ENCODE data around the gene C1QL4. TPM values are rescaled to one million over a fixed set of nuclear protein-coding genes. Genes with fewer than 3 reads are reported as not detected.

The C1QL4 gene
- total RNA-seq, 1 donor from 2014 or later = not detected

DNA sequence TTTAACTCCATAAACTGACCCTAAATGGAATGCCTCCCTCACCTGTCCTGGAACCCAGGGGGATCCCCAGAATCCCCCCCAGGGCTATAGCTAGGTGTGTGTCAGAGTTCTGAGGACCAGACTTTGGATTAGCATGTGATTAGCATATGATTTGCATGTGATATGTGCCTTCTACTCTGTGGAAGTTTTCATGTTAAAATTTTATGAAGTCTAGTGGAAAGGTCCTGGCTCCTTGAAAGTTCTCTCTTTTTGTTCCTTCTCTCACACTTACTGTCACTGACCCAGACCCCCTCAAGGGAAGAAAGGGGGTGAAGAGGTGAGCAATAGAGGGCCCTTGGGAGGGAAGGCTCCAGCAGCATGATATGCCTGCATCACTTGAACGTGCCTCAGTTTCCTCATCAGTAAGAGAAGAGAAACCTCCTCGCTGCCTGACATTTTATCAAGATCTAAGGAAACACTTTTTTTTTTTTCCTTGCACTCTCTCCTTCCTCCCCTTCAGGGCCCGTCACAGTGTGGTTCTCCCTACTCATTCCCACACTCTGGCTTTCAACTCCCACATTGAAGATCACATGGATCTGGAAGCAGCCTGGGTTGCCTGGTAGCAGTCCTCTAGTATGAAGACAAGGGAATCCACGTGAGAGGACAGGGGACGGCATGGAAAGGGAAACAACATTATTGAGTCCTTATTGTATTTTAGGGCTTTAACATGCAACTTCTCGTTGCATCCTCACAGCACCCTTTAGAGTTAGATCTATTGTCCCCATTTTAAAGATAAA lies 3.3 kb upstream of the C1QL4 start:
- H3K36me3 ChIP-seq = no peaks in the 10 kb centered on the region
- H3K4me3 ChIP-seq = no peak overlapping the region
- H3K27me3 ChIP-seq (ENCODE audit: low read depth) = peaks cover 84% of the 10 kb centered on the region
- H3K4me1 ChIP-seq = peaks cover 45% of the 10 kb centered on the region
- ATAC-seq = no peak
- H3K9me3 ChIP-seq = no peaks in the 10 kb centered on the region
- no peak for DNase-seq
- TF ChIP-seq, protein P1, sequence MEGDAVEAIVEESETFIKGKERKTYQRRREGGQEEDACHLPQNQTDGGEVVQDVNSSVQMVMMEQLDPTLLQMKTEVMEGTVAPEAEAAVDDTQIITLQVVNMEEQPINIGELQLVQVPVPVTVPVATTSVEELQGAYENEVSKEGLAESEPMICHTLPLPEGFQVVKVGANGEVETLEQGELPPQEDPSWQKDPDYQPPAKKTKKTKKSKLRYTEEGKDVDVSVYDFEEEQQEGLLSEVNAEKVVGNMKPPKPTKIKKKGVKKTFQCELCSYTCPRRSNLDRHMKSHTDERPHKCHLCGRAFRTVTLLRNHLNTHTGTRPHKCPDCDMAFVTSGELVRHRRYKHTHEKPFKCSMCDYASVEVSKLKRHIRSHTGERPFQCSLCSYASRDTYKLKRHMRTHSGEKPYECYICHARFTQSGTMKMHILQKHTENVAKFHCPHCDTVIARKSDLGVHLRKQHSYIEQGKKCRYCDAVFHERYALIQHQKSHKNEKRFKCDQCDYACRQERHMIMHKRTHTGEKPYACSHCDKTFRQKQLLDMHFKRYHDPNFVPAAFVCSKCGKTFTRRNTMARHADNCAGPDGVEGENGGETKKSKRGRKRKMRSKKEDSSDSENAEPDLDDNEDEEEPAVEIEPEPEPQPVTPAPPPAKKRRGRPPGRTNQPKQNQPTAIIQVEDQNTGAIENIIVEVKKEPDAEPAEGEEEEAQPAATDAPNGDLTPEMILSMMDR (IDR thresholded peaks at IDR 0.05) = no peak
- H3K27ac ChIP-seq = no peak overlapping the region
- intact Hi-C loops (cut with DNase I) = no loop called here

DNA sequence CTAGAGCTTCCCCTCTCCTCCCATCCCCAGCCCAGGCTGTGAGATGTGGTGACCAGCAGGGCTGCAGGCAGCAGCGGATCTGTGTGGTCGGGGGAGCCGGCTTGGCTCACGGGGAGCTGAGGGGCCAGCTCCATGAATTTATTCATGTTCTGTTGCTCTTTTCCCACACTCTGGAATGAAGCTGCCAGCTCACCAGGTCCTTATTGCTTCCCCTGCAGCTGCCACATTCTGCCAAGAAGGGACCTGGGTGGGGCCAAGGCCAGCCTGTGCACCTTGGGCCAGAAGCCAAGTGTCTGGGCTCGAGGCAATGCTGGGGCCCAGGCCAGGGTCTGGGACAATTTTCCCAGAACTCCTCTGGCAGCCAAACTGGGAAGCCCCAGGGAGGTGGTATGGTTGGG lies 2.5 kb upstream of the C1QL4 start:
- Histone ChIP-seq H3K9me3 (no peaks in the 10 kb centered on the region), H3K4me3 (no peak overlapping the region), H3K27me3 (ENCODE audit: low read depth) (peaks cover 84% of the 10 kb centered on the region), H3K4me1 (peaks cover 38% of the 10 kb centered on the region), H3K27ac (no peak overlapping the region), H3K36me3 (no peaks in the 10 kb centered on the region)
- ATAC-seq (no peak), DNase-seq (no peak)
- intact Hi-C loops (cut with DNase I) = no loop called here
- TF ChIP-seq, protein P1 (IDR thresholded peaks at IDR 0.05) = no peak

DNA sequence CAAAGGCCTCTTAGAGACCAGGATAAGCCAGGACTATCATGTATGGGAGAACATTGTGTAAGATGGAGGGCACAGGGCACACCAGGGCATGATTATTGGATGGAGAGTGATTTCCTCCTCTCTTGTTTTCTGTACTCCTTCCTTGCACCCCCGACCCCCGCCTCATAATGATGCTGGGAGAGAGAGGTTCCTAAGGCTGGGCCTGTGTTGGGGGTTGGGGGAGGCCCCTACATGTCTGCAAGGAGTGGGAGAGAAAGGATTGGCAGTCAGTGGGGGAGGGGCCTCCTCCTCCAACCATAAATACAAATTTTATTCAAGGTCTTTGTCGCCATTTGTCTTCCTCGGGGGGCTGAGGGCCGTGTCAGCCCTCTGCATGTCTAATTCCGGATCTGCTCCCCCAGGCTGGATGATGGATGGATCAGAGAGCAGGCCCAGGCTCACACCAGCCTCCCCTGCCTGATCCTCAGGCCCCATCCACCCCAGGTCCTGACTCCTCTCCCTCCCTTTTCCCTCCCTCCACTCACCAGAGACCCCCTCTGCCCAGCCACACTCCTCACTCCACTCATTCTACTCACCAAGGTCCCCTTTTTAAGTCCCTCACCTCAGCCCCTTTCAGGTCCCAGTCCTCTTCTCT lies 2.0 kb upstream of the C1QL4 start:
- H3K27me3 ChIP-seq (ENCODE audit: low read depth) = peaks cover 84% of the 10 kb centered on the region
- H3K4me3 ChIP-seq = no peak overlapping the region
- no peaks in the 10 kb centered on the region for H3K9me3 ChIP-seq
- no peaks in the 10 kb centered on the region for H3K36me3 ChIP-seq
- intact Hi-C loops (cut with DNase I) = no loop called here
- TF ChIP-seq, protein P1 (IDR thresholded peaks at IDR 0.05) = no peak
- ATAC-seq (no peak), DNase-seq (no peak)
- no peak overlapping the region for H3K27ac ChIP-seq
- peaks cover 37% of the 10 kb centered on the region for H3K4me1 ChIP-seq

DNA sequence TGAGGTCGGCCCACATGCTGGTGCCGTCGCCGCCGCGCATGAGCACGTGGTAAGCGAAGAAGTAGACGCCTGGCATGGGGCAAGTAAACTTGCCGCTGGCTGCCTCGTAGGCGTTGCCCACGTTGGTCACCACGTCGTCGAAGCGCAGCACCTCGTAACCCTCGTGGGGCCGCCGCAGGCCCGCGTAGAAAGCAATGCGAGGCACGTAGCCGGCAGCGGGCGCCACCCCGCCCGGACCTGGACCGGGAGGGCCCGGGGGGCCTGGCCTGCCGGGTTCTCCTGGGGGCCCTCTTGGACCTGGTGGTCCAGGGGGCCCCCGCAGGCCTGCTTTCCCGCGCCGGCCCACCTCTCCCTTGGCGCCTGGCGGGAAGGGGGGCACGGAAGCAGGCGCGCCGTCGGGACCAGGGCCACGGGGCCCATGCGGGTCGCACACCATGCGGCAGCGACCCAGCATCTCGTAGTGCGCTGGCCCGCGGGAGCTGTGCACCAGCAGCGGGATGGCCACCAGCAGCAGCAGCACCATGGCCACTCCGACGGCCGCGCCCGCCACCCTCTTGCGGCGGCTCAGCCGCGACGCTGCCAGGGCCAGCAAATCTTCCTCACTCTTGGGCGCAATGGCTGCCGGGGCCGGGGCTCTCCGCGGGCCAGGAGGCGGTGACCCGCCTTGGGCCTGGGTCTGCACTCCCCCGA lies 888 bp downstream of the C1QL4 start:
- H3K4me1 ChIP-seq = peaks cover 23% of the 10 kb centered on the region
- ATAC-seq (no peak), DNase-seq (no peak)
- H3K27me3 ChIP-seq (ENCODE audit: low read depth) = peaks cover 75% of the 10 kb centered on the region
- H3K9me3 ChIP-seq = no peaks in the 10 kb centered on the region
- no peak overlapping the region for H3K27ac ChIP-seq
- intact Hi-C loops (cut with DNase I) = no loop called here
- no peaks in the 10 kb centered on the region for H3K36me3 ChIP-seq
- peak overlapping the region; percentile 43 for H3K4me3 ChIP-seq
- TF ChIP-seq, protein P1 (IDR thresholded peaks at IDR 0.05) = no peak

DNA sequence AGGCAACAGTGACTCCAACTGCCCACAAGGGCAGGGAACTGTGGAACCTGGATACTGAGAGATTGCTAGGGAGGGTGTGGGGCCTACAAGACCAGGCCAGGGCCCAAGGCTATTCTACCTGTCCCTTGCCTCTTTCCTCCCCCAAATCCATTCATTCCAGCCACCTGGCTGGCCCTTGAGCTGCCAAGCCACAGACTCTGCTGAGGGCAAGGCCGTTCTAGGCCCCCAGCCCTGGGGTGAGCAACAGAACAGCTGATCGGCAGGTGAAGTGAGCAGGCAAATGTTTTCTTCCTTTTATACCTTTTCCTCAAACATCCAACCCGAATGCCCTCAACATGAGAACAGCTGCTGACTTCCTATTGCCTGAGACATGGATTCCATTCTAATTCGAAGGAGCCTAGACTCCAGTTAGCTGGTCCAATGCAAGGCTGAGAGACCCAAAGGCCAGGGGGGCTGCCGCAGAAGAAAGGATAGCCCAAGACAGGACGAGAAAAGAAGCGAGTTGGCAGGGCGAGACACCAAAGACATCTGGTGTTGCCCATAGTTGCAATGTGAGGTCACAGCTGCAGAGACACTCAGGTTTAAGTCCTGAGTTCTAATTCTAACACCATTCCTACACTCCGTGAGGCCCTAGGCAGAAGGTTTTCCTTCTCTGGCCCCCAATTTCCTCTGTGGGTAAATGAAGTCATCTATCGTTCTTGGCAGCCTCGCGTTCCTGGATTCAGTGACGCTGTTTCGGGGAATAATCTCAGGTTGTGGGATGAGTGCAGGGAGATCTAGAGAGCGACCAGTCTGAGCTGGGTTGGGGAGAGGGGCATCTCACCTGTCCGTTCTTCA lies 1.7 kb downstream of the C1QL4 start:
- H3K27ac ChIP-seq = no peak overlapping the region
- peaks cover 75% of the 10 kb centered on the region for H3K27me3 ChIP-seq (ENCODE audit: low read depth)
- DNase-seq = no peak
- TF ChIP-seq, protein P1 (IDR thresholded peaks at IDR 0.05) = no peak
- intact Hi-C loops (cut with DNase I) = no loop called here
- no peak for ATAC-seq
- H3K9me3 ChIP-seq = no peaks in the 10 kb centered on the region
- H3K4me3 ChIP-seq = no peak overlapping the region
- no peaks in the 10 kb centered on the region for H3K36me3 ChIP-seq
- peaks cover 23% of the 10 kb centered on the region for H3K4me1 ChIP-seq
